Measurements from ENCODE around the gene WNT3. TPM values are rescaled to one million over a fixed set of nuclear protein-coding genes. Genes with fewer than 3 reads are reported as not detected.

WNT3 gene
- total RNA-seq, 1 donor from 2014 or later: 1.3 TPM

DNA sequence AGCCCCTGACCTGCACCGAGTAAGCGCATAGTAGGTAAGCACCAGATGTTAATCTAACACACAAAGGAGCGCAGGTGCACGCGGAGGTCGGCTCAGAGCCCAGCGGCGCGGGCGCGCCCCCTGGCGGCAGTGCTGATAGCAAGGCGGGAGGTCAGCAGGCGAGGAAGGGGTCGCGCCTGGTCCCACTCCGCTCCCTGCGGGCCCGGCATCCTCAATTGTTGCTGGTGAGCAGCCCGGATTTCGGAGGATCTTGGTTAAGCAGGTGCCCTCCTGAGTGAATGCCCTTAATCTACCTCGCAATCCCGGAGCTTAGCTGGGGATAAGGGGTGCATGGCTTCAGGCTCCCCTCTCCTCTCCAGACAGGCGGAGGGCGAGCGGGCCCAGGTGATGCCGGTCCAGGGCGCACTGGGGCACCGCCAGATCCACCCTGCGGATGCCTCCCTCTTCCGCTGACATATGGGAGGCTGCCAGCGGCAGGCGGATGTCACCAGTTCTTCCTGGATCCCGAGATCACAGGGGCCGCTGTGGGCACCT lies 4.0 kb upstream of the WNT3 start:
- DNase-seq (peak; percentile 49), ATAC-seq (ENCODE audit: low read depth) (no peak)
- Mint-ChIP-seq H3K27ac (no peak overlapping the region), H3K36me3 (ENCODE audit: low read depth) (no peaks in the 10 kb centered on the region), H3K9me3 (no peaks in the 10 kb centered on the region), H3K4me3 (no peak overlapping the region), H3K27me3 (peaks cover 39% of the 10 kb centered on the region), H3K4me1 (peaks cover 27% of the 10 kb centered on the region)
- TF ChIP-seq, protein P1, sequence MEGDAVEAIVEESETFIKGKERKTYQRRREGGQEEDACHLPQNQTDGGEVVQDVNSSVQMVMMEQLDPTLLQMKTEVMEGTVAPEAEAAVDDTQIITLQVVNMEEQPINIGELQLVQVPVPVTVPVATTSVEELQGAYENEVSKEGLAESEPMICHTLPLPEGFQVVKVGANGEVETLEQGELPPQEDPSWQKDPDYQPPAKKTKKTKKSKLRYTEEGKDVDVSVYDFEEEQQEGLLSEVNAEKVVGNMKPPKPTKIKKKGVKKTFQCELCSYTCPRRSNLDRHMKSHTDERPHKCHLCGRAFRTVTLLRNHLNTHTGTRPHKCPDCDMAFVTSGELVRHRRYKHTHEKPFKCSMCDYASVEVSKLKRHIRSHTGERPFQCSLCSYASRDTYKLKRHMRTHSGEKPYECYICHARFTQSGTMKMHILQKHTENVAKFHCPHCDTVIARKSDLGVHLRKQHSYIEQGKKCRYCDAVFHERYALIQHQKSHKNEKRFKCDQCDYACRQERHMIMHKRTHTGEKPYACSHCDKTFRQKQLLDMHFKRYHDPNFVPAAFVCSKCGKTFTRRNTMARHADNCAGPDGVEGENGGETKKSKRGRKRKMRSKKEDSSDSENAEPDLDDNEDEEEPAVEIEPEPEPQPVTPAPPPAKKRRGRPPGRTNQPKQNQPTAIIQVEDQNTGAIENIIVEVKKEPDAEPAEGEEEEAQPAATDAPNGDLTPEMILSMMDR (IDR thresholded peaks at IDR 0.05): no peak
- intact Hi-C loops (cut with micrococcal nuclease): no loop called here
- POLR2A ChIA-PET: no interaction called here
- CTCF ChIA-PET: interaction anchor here (1.4 kb wide), 1 partner anchor 14 kb away, joined by 3 read pairs; no protein-coding TSS in a partner anchor

DNA sequence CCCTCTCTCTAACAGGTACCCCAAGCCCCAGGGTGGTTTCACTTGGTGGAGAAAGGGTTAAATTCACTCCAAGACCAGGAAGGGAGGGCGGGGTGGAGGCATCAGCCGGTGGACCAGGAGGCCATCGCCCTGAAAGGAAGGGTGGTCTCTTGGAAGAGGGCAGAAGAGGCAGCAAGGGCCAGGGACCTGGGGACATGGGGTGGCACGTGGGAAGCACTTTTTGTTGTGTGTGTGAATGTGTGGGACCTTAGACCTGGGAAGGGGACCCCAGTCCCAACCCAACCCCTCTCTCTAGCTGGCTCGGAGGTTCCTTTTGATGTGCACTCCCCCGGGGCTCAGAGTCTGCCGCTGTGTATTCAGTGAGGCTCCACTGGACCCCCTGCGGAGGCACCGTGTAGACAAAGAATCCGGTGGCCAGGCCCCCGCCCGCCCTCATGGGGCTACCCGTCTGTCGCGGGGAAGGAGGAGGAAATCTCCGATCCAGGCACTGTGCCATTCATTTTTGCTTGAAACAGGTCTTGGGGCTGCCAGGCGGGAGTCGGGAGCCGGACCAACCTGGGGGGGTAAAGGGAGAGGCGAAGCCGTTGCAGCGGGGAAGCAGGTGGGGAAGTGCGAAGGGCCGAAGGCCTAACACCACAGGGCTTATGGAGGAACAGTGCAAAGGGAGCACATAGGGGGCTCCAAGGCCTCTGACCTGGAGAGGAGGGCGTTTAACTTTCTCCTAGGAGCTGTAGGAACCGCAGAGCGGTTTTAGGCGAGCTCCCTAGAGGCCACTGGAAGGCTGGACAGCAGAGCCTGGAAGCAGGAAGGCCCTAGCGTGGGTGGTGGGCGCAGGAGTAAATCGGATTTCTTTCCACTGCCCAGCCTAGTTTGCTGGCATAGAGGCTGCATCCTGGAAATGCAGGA lies 3.2 kb upstream of the WNT3 start:
- Mint-ChIP-seq H3K27ac (no peak overlapping the region), H3K4me1 (peaks cover 34% of the 10 kb centered on the region), H3K4me3 (no peak overlapping the region), H3K36me3 (ENCODE audit: low read depth) (no peaks in the 10 kb centered on the region), H3K9me3 (no peaks in the 10 kb centered on the region), H3K27me3 (peaks cover 46% of the 10 kb centered on the region)
- ATAC-seq (ENCODE audit: low read depth): no peak
- intact Hi-C loops (cut with micrococcal nuclease): no loop called here
- POLR2A ChIA-PET: no interaction called here
- CTCF ChIA-PET: no interaction called here
- DNase-seq: no peak
- TF ChIP-seq, protein P1 (IDR thresholded peaks at IDR 0.05): no peak

DNA sequence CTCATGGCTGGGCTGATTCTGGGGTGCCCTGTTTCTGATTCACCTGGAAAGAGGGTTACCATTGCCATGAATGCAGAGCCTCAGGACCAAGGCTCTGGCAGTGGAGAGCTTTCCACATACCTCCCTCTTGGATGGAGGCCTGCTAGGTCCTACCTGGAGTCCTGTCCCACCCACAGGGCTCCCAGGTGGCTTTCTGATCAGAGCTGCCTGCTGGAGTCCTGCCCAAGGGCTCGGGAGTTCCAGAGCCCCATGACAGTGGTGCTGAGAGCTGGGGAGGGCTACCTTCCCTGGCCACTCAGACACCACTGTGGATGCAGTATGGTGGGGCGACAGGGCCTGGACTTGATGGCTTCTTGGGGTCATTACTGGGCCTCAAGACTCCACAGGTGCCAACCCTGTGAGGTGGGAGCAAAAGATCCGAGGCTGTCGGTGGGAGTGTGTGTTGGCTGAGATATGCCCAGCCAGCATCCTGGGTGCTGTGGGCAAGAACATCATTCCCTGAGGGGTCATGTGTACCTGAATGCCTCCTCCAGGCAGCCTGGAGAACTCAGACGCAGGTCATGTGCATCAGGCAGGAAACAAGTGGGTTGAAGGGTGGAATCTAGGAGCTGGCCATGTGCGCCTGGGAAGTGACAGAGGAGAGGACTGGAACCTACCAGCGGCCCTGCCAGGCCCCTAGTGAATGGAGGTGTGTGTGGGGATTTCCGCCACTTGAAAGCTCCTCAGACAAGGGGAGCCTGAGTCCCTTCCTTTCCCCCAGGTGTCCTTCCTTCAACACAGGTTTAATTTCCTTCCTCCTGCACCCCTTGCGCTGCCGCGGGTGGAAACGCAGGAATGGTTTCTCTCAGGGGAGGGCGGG lies 2.3 kb upstream of the WNT3 start:
- POLR2A ChIA-PET: no interaction called here
- peak overlapping the region; percentile 24 for H3K4me3 Mint-ChIP-seq
- no peaks in the 10 kb centered on the region for H3K36me3 Mint-ChIP-seq (ENCODE audit: low read depth)

DNA sequence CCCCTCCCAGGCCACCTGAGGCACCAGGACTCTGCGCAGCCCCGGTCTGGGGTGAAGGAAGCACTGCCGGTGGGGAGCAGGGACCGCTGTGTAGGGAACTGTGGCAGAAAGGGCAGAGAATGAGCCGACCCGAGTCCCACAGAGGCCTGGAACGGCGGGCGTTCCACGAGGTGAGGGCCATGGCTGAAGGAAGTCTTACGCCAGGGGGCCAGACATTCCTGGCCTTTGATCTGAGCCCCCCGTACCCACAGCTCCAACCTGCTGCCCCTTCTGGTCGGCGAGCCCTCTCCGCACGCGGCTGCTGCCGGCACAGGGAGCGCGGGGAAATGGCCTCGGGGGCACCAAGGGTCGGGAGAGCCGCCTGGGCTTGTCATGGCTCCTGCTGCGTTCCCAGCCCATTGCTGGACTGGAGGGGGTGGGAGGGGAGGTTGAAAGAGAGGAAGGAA lies 1.4 kb upstream of the WNT3 start:
- DNase-seq (no peak), ATAC-seq (ENCODE audit: low read depth) (no peak)
- Mint-ChIP-seq H3K4me1 (peaks cover 36% of the 10 kb centered on the region), H3K27me3 (peaks cover 62% of the 10 kb centered on the region), H3K27ac (no peak overlapping the region), H3K9me3 (no peaks in the 10 kb centered on the region), H3K36me3 (ENCODE audit: low read depth) (no peaks in the 10 kb centered on the region), H3K4me3 (peak overlapping the region; percentile 76)
- POLR2A ChIA-PET: no interaction called here
- TF ChIP-seq, protein P1 (IDR thresholded peaks at IDR 0.05): no peak
- intact Hi-C loops (cut with micrococcal nuclease): loop anchor here (5.0 kb wide), 1 partner anchor 48 kb away; no protein-coding TSS in a partner anchor
- CTCF ChIA-PET: no interaction called here

More for the DNA sequence above, 2.3 kb upstream of the WNT3 start:
- no peaks in the 10 kb centered on the region for H3K9me3 Mint-ChIP-seq
- DNase-seq (no peak), ATAC-seq (ENCODE audit: low read depth) (no peak)
- H3K27ac Mint-ChIP-seq: no peak overlapping the region
- intact Hi-C loops (cut with micrococcal nuclease): no loop called here
- peaks cover 36% of the 10 kb centered on the region for H3K4me1 Mint-ChIP-seq
- peaks cover 55% of the 10 kb centered on the region for H3K27me3 Mint-ChIP-seq
- CTCF ChIA-PET: no interaction called here
- TF ChIP-seq, protein P1 (IDR thresholded peaks at IDR 0.05): no peak
